Measurements from ENCODE around the gene MTHFD1L.

The MTHFD1L gene

GRCh38 chr6:151113641-151114040, 248.1 kb downstream of the MTHFD1L start:
- no peak for ATAC-seq
- no peak for TF ChIP-seq CSDC2 (CRISPR knock-in tag; IDR thresholded peaks at IDR 0.05)
- TF ChIP-seq ZNF565 (CRISPR knock-in tag; conservative IDR thresholded peaks at IDR 0.05; ENCODE audit: low read depth), result no peak
- no peak for TF ChIP-seq TSHZ2 (CRISPR knock-in tag; IDR thresholded peaks at IDR 0.05)
- no peak for TF ChIP-seq CREB5 (CRISPR knock-in tag; IDR thresholded peaks at IDR 0.05; ENCODE audit: low read depth)
- no peak for TF ChIP-seq ZC3H10 (CRISPR knock-in tag; IDR thresholded peaks at IDR 0.05)
- TF ChIP-seq RARB (CRISPR knock-in tag; IDR thresholded peaks at IDR 0.05), result no peak
- TF ChIP-seq GLIS3 (CRISPR knock-in tag; IDR thresholded peaks at IDR 0.05), result no peak
- TF ChIP-seq, protein P1, sequence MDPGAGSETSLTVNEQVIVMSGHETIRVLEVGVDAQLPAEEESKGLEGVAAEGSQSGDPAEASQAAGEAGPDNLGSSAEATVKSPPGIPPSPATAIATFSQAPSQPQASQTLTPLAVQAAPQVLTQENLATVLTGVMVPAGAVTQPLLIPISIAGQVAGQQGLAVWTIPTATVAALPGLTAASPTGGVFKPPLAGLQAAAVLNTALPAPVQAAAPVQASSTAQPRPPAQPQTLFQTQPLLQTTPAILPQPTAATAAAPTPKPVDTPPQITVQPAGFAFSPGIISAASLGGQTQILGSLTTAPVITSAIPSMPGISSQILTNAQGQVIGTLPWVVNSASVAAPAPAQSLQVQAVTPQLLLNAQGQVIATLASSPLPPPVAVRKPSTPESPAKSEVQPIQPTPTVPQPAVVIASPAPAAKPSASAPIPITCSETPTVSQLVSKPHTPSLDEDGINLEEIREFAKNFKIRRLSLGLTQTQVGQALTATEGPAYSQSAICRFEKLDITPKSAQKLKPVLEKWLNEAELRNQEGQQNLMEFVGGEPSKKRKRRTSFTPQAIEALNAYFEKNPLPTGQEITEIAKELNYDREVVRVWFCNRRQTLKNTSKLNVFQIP (CRISPR knock-in tag; IDR thresholded peaks at IDR 0.05; ENCODE audit: borderline replicate concordance, low read depth), result no peak
- no peak for TF ChIP-seq OSR1 (CRISPR knock-in tag; IDR thresholded peaks at IDR 0.05)
- TF ChIP-seq ESRRG (CRISPR knock-in tag; IDR thresholded peaks at IDR 0.05), result no peak
- no peak for TF ChIP-seq CSRNP3 (CRISPR knock-in tag; IDR thresholded peaks at IDR 0.05)
- no peak for TF ChIP-seq PPARA (CRISPR knock-in tag; IDR thresholded peaks at IDR 0.05; ENCODE audit: borderline replicate concordance)
- TF ChIP-seq ARNTL (CRISPR knock-in tag; IDR thresholded peaks at IDR 0.05; ENCODE audit: borderline replicate concordance, low read depth), result no peak
- no peak for TF ChIP-seq SNAI2 (CRISPR knock-in tag; IDR thresholded peaks at IDR 0.05)

DNA sequence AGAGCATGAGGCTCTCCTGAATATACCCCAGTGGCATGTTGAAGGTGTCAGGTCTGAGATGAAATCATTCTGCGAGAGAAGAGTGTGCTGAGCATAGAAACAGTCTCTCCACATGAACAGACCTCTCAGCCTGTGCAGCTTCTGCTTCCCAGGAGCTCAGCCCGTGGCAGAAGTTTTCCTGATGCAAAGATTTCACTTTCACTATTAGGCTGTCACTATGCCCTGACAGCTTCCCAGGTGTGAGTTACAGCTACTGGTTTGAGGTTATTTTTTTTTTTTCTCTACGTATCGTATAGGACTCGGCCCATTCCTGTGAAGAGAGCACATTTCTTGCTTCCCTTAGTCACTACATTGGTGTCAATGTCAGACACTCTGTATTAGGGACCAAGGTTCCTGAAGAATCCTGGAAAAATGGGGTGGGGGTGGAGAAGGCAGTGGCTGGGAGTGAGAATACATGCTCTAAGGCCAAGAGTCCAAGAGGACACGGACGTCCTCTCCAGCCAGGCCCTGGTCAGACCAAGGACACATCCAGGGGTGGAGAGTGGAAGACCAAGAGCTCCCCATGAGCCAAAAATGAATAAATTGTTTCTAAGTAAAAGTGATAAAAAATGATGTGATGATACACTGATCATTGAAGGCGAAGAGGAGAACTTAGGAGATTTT, 253.1 kb downstream of the MTHFD1L start:
- no peak for ATAC-seq
- no peak for TF ChIP-seq SNAI2 (CRISPR knock-in tag; IDR thresholded peaks at IDR 0.05)
- TF ChIP-seq, protein P1 (CRISPR knock-in tag; IDR thresholded peaks at IDR 0.05; ENCODE audit: borderline replicate concordance, low read depth), result no peak
- no peak for TF ChIP-seq OSR1 (CRISPR knock-in tag; IDR thresholded peaks at IDR 0.05)
- no peak for TF ChIP-seq ARNTL (CRISPR knock-in tag; IDR thresholded peaks at IDR 0.05; ENCODE audit: borderline replicate concordance, low read depth)
- no peak for TF ChIP-seq CREB5 (CRISPR knock-in tag; IDR thresholded peaks at IDR 0.05; ENCODE audit: low read depth)
- no peak for TF ChIP-seq CSRNP3 (CRISPR knock-in tag; IDR thresholded peaks at IDR 0.05)
- no peak for TF ChIP-seq TSHZ2 (CRISPR knock-in tag; IDR thresholded peaks at IDR 0.05)
- TF ChIP-seq PATZ1 (CRISPR knock-in tag; IDR thresholded peaks at IDR 0.05; ENCODE audit: borderline replicate concordance), result no peak
- no peak for TF ChIP-seq ISL1 (CRISPR knock-in tag; IDR thresholded peaks at IDR 0.05)
- no peak for TF ChIP-seq ZNF70 (CRISPR knock-in tag; IDR thresholded peaks at IDR 0.05)
- TF ChIP-seq RARB (CRISPR knock-in tag; IDR thresholded peaks at IDR 0.05), result no peak
- no peak for TF ChIP-seq ZNF565 (CRISPR knock-in tag; conservative IDR thresholded peaks at IDR 0.05; ENCODE audit: low read depth)
- no peak for TF ChIP-seq TOX (CRISPR knock-in tag; IDR thresholded peaks at IDR 0.05; ENCODE audit: borderline replicate concordance)

All from SK-N-SH treated with all-trans-retinoic acid at 6 μM for 48 hours (cell line).